Hematopoietic multipotent progenitor cell (in vitro differentiated cells): ENCODE data around the gene CAPN11. TPM values are rescaled to one million over a fixed set of nuclear protein-coding genes. Genes with fewer than 3 reads are reported as not detected.
"Not testable (repeated sequence)": the region's sequence is repeated elsewhere in the genome, so short reads cannot be mapped to it uniquely, and the experiment has no call there.

Experiments used
- DNase-seq, 3 donors: peaks; one replicate each; pipeline ENCODE4 v3.0.0-alpha.2; 2011 to 2015; ENCODE audit warnings: low read depth in 2 of 3, low spot score in 2 of 3
- small RNA-seq: library from RNA; depleted of rRNA; stranded (forward); fragments of <200 nt; gene quantifications from one replicate; pipeline ENCODE3, GENCODE V24; 2012
- total RNA-seq: library from RNA; depleted of rRNA; stranded (reverse); fragments of >200 nt; gene quantifications from one replicate; pipeline ENCODE4 v1.2.3, GENCODE V29; 2012

Gene CAPN11
- total RNA-seq, 1 donor: 7.3 TPM

DNA sequence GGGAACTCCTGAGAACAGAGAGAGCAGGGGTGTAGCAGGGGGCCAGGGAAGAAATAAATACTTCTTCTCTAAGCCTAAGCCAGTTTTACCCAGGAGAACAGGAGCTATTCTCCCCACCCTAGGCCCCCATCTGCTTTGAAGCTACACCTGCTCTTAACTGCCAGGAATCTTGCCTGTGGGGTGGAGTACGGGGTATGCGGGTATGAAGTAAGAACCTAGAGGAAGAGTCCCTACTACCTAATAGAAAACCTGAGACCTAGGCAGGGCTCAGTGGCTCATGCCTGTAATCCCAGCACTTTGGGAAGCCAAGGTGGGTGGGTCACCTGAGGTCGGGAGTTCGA lies 66.3 kb downstream of the CAPN11 start:
- no peak for DNase-seq

DNA sequence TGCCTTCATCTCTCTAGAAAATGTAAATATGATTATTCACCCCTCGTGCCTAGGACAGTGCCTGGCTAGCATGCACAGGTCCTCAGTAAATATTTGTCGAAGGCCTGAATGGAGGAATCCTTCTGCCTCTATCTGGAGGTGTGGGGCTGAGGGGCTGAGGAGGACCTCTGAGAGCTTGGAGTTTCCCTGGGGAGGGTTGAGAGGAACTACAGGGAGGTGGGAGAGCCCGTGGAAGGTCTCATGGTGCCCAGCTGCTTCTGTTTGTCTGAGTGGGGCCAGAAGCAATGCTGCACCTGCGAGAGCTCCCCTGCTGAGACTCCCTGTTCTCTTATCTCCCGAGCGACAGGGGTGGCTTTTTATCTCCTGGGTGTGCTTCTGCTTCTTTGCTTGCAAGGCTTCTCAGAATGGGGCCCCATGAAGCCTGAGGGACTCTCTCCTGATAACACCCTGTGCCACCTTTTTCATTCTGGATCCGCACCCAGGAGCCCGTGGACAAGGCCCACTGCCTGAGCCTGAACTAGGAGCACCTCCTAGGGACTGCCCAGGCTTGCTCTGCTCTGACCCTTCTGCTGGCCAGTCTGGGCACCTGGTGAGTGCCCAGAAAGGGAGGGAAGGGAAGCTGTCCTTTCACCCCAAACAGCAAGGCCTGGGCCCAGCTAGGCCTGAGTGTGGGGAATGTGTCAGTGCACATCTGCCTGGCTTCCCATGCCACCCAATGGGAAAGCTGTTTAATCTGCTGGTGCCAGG lies 67.1 kb downstream of the CAPN11 start:
- no peak for DNase-seq

GRCh38 chr6:44226368-44227147 lies 67.9 kb downstream of the CAPN11 start:
- no peak for DNase-seq

GRCh38 chr6:44227148-44227793 lies 68.7 kb downstream of the CAPN11 start:
- DNase-seq: no peak

DNA sequence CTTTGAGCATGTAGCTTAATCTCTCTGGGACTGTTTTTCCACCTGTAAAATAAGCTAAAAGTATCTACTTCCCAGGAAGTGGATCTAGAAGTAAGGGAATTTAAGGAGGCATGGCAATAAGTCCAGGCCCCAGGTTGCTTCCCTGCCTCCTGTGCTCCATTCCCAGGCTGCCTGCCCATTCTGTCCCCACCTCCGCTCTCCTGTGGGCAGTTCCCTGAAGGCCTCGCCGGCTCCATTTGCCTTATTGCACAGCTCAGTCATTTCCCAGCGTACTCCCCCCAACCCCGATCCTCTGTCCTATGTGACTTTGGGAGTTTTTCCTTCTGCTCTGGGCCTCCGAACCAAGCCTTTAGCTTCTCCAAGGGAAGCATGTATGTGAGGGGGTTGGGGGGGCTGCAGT lies 69.4 kb downstream of the CAPN11 start:
- DNase-seq: no peak

DNA sequence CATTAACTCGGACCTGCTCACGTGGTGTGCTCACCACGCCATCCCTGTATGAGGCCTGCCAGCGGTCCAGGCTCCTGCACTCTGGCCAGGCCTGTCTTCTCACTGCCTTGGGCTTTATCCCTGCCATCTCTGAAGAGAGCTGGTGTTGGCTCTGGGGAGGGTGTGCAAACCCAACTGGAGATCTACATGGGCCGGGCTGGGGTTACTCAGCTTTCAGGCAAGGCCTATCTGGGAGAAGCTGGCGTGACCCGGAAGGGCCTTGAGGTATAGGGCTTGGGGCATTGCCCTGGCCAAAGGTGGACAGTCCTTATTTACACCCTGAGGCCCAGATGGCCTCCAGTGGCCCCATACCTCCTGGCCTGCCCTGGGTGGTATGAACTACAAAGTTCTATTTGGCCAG lies 69.8 kb downstream of the CAPN11 start:
- DNase-seq: no peak

DNA sequence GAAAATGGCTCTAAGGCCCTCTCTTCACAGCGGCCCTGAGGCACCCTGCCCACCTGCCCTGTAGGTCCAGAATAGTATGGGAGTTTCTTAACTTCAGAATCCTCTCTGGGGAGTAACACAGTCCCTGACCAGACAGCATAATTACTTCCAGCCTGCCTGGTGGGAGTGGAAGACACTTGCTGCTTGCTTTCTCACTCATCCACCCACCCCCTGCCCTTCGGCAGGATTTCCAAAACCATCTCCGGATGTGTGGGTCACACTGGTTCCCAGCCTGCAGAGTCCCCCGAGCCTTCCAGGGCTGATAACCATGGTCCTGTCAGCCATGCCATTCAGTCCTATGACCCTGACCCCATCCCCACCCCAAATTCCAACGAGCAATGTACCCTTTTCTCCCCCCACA lies 70.2 kb downstream of the CAPN11 start:
- DNase-seq: no peak

GRCh38 chr6:44229376-44230033 lies 70.9 kb downstream of the CAPN11 start:
- DNase-seq: no peak

GRCh38 chr6:44230034-44230675 lies 71.5 kb downstream of the CAPN11 start:
- DNase-seq: no peak

GRCh38 chr6:44231426-44231825 lies 72.8 kb downstream of the CAPN11 start:
- not testable (repeated sequence) for DNase-seq

GRCh38 chr6:44232676-44233566 lies 74.3 kb downstream of the CAPN11 start:
- peak in 1 of 3 donors; percentile 46 for DNase-seq

- no peak for DNase-seq
Observed at GRCh38 chr6:44233567-44234100, 75.0 kb downstream of the CAPN11 start.

Small RNA genes lying within 50 kb of the gene (small RNA-seq; reads per million reads assigned to genes)
- not detected for gene RN7SL811P

Other genes starting within 250 kb of the CAPN11 start
- gene MRPL14, start 31.4 kb upstream of the CAPN11 start, total RNA-seq: 20.5 TPM
- 6.5 TPM for gene TMEM63B, start 31.3 kb upstream of the CAPN11 start, total RNA-seq
- gene MYMX, start 58.1 kb downstream of the CAPN11 start, total RNA-seq: 0.27 TPM
- 26.9 TPM for gene SLC29A1, start 64.8 kb downstream of the CAPN11 start, total RNA-seq
- 770 TPM for gene HSP90AB1, start 88.3 kb downstream of the CAPN11 start, total RNA-seq
- gene SLC35B2, start 98.7 kb downstream of the CAPN11 start, total RNA-seq: 48.2 TPM
- gene NFKBIE, start 106.7 kb downstream of the CAPN11 start, total RNA-seq: 38.8 TPM
- under 0.01 TPM for gene TMEM151B, start 111.6 kb downstream of the CAPN11 start, total RNA-seq
- gene AARS2, start 154.5 kb downstream of the CAPN11 start, total RNA-seq: 19.9 TPM
- gene SPATS1, start 183.8 kb downstream of the CAPN11 start, total RNA-seq: not detected
- gene CDC5L, start 228.9 kb downstream of the CAPN11 start, total RNA-seq: 10.5 TPM